ENCODE results near the gene ARPP21.

The ARPP21 gene

DNA sequence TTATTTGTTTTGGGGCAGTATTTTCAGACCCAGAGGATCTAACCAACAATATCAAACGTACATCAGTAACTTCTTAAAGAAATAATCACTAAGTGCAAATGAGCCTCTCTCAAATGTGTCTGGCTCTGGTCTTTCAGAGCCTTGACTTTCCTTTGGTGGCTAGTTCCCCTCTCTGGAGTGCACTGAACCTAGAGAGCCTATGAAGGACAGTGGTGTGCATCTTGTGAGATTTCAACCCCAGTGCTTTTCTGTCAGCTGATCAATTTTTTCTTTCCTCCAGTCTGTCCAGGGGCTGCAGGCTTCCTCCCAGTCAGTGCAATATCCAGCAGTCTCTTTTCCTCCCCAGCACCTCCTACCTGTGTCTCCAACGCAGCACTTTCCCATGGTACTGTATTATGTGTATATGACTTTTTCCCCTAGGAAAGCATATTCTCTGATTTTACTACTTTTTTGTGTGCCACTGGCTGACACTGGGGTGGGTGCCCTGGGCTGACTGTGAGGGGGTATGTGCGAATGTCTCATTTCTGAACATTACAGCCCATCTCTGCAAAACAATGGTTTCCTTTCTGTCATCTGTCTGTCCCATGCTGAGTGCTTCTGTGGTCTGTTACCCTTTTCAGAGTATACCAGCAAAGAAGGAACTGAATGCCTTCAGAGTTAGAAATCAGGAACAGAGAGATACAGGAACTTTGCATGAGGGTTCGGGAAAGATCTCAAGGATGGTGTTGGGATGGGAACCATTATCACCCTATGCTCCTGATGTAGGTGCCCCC is 98.8 kb downstream of the ARPP21 start:
- FAIRE-seq = no peak

GRCh38 chr3:35739181-35739809 is 100.0 kb downstream of the ARPP21 start:
- FAIRE-seq = no peak

- no peak for FAIRE-seq
These were observed 100.7 kb downstream of the ARPP21 start for GRCh38 chr3:35739964-35740527.

DNA sequence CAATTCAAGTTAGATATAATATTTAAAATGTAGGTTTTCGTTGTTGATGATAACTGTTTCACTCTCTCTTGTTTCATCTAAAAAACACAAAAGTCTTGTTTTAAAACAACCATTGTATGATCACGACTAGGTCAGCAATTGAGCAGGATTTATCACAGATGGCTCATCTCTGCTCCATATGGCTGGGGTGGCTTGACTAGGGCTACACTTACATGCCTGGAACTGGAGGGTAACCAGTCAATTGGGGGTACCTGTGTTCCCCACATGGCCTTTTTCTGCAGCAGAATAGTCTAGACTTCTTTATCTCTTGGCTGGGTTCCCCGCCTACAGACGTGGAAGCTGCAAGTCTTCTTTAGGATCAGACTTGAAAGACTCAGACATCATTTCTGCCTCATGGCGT is 103.9 kb downstream of the ARPP21 start:
- FAIRE-seq = no peak

DNA sequence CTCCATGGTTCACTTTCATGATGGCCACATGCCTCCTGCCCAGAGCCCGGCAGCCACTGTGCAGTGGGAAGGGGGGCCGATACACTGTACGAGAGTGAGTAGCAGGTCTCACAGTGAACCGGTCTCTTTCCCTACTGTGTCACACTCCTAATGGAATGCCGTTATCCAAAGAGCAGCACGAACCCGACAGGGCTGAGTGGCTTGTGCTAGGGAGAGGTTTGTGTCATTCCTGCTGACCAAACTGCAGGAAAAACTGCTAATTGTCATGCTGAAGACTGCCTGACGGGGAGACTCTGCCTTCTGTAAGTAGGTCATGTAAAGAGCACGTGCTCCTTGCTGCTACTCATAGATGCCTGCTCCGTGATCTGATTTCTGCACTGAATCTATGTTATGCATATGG is 105.1 kb downstream of the ARPP21 start:
- no peak for FAIRE-seq

- no peak for FAIRE-seq
These were observed 106.0 kb downstream of the ARPP21 start for GRCh38 chr3:35745351-35745750.

- no peak for FAIRE-seq
These were observed 106.6 kb downstream of the ARPP21 start for GRCh38 chr3:35745802-35746484.

- FAIRE-seq = no peak
These were observed 107.2 kb downstream of the ARPP21 start for GRCh38 chr3:35746492-35746891.

DNA sequence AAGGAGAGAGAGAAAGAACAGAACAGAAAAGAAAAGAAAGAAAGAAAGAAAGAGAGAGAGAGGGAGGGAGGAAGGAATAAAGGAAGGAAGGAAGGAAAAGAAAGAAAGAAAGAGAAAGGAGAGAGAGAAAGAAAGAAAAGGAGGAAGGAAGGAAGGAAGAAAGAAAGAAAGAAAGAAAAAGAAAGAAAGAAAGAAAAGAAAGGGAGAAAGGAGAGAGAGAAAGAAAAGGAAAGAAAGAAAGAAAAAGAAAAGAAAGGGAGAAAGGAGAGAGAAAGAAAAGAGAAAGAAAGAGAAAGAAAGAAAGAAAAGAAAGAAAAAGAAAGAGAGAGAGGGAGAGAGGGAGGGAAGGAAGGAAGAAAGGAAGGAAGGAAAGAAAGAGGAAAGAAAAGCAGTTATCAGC is 108.8 kb downstream of the ARPP21 start:
- FAIRE-seq = no peak

DNA sequence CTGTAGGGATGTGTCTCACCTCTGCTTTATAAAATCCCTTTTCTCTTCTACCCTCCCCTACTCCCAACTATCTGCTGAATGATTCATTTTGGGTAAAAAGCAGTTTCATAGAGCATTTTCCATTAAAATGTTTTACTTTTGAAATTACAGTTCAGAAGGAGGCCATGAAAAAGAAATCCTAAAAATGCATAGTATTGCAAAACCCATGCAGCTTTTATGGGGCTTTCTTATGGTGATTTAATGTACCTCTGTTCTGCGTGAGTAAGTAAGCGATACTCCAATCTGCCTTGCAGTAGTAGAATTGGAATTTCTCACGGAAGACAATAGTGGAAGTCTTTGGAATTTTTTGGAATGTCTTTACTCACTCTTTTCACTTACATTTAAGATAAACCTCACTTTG is 111.9 kb downstream of the ARPP21 start:
- no peak for FAIRE-seq

DNA sequence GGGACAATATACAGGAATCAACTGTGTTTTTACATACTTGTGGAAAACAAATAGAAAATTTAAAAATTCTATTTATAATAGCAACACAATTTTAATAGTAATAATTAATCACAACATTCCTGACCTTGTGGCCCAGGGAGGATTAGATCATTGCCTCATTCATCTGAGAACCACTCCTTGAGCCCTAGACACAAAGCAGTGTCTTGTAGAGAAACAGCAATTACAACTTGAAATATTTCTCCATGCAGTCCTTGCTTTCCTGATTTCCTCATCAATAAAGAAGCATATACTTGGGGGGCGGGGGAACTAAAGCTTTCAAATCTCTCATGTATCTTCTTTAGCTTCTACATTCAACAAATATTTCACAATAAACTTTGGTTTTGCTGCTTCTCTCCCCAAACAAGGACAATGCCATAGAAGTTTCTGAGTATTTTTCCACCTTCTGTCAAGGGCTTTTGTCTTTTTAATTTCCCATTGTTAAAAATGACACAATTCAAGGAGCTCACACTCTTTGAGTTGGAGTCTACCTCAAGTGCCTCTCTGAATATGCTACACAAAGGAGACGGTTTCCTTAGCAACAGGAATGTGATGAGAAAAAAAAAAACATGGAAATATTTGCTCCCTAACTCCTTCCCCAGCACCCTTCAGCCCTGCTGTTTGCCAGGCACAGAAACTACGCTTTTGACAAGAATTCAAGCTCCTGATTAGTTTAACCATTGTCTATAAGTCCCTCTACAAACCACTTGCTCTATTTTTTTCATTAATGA is 118.8 kb downstream of the ARPP21 start:
- FAIRE-seq = no peak

DNA sequence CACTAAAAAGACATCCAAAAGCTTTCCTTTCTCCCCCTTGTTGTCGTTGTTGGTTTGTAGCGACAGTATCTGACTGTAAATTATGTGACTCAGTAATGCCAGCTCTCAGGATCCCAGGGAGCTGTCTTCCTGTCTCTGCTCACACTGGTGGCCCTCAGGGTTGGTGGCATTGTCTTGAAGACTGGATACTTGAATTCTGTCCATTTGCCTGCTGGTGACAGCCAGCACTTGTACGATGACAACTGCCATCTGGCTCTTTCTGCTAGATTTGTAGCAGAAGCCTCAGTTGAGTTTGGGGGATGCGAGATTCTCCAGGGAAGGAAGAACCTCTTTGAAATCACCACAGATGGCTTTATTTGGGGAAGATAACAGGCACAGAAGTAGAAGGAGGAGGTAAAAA is 120.8 kb downstream of the ARPP21 start:
- FAIRE-seq = no peak

DNA sequence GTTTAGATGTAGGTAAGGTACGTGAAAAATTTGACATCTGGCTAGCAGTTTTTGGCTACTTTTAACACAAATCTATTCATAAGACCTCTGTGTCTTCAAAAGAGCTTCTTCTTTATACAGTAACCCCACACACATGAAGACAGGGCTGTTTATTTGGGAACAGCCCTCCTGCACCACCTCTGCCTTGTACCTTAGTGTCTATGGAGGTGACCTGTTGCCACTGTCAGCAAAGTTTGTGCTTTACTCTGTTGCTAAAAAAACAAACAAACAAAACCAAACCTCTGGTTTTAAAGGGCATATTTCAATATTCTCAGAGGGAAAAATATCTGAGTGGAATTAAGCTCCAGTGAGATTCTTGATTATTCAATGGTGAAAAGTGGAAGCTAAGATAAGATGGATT is 122.0 kb downstream of the ARPP21 start:
- FAIRE-seq = no peak

DNA sequence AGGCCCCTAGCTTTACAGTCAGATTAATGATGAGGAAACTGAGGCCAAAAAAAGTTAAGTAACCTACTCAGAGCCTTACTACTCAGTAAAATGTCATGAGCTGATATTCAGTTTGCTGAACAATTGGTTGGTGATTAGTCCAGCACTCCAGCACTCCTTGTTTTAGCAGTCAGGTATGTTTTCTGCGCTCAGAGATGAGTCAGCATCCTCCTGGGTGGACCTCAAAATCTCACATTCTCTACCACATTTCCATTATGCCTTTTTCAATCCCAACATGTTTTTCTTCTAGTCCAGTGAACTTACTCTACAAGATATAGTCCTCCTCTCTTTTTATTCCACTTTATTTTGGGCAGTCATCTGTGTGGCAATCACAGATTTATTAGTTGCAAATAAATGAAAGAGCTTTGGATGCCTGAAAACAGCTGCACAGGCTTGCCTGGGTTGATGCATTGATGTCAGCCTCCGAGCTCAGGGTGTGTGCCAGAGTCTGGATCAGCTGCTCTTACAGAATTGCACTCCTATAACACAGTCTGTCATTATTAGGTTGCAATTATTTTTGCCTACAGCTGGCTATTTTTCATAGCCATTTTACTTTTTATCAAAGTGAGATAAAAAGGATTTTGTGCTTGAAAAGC is 133.2 kb downstream of the ARPP21 start:
- no peak for FAIRE-seq

- FAIRE-seq = no peak
These were observed 134.1 kb downstream of the ARPP21 start for GRCh38 chr3:35773417-35773816.

DNA sequence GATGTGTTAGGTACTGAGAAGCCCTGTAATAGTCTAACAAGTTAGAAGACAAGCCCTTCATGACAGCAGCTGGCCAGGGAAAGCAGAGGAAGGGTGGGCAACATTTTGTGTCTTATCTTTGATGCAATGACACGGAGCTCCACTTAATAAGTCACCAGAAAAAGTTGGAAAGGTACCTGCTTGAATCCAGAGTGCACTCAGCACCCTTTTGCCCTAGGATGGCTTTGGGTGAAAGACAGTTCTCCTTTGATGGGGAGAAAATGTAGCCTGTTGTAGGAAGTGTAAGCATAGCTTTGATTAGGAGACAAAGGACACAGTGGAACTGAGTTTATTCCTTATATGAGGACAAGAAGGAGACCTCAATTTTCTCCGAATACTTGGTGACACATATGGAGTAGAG is 137.0 kb downstream of the ARPP21 start:
- no peak for FAIRE-seq

DNA sequence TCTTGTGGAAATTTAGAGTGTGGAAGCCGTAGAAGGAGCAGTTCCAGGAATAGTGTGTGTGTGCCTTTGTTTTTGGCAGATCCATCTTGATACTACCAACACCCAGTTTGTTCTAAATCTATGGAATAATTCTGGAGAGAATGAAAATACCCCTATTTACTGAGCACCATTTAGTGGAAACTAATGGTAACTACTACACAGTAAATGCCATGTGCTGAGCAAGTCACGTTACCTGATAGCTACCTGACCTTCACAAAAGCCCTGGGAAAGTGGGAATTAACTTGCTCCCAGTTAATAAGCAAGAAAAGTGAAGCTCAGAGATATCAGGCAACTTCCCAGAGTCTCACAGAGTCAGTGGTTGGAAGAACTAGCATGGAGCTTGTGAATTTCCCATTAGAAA is 137.7 kb downstream of the ARPP21 start:
- no peak for FAIRE-seq

- FAIRE-seq = no peak
These were observed 138.5 kb downstream of the ARPP21 start for GRCh38 chr3:35777563-35778554.

GRCh38 chr3:35779611-35780010 is 140.3 kb downstream of the ARPP21 start:
- no peak for FAIRE-seq

DNA sequence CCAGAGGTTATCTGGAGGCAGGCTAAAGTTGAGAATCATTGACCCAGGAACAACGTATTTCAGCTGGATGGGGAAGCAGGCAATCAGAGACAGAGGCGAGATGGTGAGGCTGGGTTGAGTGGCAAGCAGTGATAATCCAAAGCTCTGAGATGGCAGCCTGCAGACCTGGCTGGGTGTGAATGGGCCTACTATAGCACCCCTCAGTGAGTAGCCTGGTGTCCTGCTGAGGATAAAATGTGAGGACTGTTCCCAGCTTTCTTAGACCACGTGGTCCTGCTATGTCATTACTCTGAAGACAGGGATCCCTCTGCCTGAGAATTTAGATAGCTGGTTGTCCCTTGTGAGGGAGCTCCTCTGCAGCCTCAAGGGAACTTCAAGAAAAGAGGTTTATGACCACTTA is 141.5 kb downstream of the ARPP21 start:
- FAIRE-seq = no peak

- no peak for FAIRE-seq
These were observed 142.2 kb downstream of the ARPP21 start for GRCh38 chr3:35781558-35781957.

Measured in colon (tissue), 2 donors.